GM19468 (cell line): ENCODE results near the gene IL34.
"Not testable (repeated sequence)": the region's sequence is repeated elsewhere in the genome, so short reads cannot be mapped to it uniquely, and the experiment has no call there.

ENCODE experiments used
- ATAC-seq: cut with Tn5 transposase; IDR thresholded peaks from one replicate; pipeline ENCODE4 v1.9.1; 2021; ENCODE audit warnings: mild to moderate bottlenecking, moderate library complexity, moderate number of reproducible peaks; ENCODE audit not compliant: unreplicated experiment; ENCODE audit errors: extremely low read depth

The IL34 gene

DNA sequence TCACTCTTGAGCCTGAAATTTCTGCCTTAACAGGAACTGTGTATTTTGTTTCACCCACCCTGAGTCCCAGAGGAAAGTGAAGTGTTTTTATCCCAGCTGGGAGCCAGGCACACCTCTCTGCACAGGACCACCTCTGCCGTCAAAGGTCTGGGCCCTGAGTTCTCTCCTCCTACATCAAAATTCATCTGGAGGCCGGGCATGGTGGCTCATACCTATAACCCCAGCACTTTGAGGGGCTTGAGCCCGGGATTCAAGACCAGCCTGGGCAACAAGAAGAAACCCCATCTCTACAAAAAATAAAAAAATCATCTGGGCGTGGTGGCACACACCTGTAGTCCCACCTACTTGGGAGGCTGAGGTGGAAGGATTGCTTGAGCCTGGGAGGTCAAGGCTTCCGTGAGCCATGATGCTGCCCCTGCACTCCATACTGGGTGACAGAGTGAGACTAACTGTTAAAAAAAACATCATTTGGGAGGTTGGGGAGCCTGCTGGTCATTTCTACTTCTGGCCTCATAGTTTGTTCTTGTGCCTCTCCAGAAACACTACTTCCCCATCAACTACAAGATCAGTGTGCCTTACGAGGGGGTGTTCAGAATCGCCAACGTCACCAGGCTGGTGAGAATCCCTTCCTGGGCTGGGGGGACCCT is 9.8 kb downstream of the IL34 start:
- no peak for ATAC-seq

DNA sequence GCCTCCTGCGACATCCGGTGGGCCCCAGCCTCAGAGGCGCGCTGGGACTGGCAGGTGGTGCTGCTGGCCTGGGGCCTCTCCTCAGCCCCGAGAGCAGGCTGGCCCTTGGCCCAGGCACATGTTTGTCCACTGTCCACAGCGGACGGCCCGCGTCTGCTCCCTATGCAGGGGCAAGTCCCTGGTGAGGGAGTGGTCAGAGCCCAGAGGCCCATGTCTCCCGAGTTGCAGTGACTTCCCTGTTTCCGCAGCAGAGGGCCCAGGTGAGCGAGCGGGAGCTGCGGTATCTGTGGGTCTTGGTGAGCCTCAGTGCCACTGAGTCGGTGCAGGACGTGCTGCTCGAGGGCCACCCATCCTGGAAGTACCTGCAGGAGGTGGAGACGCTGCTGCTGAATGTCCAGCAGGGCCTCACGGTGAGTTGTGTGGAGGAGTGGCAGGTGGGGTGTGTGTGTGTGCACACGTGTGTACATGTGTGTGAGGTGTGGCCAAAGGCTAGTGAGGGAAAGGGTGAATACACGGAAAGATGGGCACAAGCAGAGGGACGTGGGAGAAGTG is 10.4 kb downstream of the IL34 start:
- no peak for ATAC-seq

DNA sequence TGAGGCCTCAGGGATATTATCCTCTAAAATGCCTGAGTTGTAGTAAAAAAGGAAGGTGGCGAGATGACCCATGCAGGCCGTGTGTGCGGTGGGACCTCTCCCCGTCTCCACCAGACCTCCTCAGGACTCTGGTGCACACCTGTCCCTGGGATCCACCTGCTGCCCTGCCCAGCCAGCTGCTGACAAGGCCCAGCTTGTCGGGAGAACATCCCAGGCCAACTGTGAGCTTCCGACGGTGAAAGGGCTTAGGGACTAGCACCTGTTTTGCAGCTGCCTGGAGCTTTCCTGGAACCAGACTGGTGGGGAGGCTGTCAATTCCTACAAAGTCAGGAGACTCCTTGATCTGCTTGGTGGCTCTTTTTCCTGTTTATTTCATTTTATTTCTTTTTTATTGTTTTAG is 11.6 kb downstream of the IL34 start:
- no peak for ATAC-seq

DNA sequence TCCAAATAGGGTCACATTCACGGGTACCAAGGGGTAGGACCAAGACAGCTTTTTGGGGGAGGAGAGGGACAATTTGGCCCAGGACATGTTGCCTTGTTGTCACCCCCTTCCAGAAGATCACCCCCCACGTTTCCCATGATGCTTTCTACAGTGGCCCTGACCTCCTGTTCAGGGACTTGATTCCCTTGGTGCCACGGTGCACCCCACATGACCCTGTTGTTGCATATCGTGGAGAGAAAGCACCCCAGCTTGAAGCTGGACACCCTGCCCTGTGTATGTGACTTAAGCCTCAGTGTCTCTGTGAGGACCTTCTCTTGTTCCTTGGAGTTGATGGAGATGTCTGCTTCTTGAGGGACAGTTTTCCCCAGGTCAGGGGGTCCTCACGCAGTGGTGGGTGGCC is 12.6 kb downstream of the IL34 start:
- no peak for ATAC-seq

DNA sequence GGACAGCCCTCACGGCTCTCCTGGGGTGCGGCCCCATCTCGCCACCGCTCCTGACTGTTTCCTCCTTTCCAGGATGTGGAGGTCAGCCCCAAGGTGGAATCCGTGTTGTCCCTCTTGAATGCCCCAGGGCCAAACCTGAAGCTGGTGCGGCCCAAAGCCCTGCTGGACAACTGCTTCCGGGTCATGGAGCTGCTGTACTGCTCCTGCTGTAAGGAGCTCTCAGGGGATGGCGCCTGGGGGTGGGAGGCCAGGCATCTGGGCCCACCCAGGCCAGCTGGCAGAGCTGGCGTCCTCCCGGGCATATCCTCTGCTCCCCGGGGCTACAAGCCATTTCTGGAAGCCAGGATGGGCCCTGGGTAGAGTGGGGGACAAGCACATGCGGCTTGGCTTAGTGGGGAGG is 13.2 kb downstream of the IL34 start:
- no peak for ATAC-seq

DNA sequence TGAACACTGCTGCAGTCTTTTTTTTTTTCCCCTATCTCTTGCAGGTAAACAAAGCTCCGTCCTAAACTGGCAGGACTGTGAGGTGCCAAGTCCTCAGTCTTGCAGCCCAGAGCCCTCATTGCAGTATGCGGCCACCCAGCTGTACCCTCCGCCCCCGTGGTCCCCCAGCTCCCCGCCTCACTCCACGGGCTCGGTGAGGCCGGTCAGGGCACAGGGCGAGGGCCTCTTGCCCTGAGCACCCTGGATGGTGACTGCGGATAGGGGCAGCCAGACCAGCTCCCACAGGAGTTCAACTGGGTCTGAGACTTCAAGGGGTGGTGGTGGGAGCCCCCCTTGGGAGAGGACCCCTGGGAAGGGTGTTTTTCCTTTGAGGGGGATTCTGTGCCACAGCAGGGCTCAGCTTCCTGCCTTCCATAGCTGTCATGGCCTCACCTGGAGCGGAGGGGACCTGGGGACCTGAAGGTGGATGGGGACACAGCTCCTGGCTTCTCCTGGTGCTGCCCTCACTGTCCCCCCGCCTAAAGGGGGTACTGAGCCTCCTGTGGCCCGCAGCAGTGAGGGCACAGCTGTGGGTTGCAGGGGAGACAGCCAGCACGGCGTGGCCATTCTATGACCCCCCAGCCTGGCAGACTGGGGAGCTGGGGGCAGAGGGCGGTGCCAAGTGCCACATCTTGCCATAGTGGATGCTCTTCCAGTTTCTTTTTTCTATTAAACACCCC is 13.8 kb downstream of the IL34 start:
- ATAC-seq, result no peak

DNA sequence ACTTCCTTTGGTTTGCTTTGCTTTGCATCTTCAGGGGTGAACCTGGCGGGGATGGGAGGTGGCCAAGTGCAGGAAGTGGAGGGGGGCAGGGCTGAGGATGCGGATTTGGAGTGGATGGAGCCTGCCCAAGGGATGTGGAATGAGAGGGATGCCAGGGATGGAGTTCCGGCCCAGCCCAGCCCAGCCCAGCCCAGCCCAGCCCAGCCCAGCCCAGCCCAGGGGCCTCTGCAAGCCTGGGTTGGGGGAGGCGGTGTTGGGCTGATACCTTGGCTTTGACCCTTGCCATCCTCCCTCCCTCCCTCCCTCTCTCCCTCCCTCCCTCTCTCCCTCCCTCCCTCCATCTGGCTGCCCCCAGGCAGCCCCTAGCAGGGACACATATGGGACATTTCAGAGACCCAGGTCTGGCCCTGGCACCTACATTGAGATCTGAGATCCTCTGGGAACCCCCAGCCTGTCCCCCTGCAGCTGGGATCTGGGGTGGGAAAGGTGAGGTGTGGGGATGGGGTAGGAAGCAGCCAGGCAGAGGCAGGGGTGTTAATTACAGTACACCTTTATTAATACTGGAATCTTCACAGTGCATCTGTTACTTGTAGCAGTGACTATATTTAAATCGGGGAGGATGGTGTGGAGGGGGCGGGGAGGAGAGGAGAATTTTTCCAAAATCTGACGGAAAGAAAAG is 14.5 kb downstream of the IL34 start:
- no peak for ATAC-seq

DNA sequence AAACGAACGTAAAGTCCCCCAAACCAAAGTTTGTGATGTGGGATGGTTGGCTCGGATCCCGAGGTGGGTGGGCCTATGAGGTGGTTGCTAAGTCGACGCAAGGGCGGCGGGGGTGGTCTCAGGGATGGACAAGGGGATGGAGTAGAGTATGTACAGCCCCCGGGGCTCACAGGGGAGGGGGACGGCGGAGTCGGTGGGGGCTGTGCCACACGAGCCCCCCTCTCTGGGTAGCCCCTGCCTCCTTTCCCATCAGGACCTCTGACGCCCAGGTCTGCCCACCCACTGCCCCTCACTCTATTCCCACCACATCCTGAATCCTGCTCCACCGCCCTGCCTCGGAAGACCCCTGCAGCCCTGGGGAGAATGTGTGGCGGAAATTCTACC is 15.2 kb downstream of the IL34 start:
- no peak for ATAC-seq

DNA sequence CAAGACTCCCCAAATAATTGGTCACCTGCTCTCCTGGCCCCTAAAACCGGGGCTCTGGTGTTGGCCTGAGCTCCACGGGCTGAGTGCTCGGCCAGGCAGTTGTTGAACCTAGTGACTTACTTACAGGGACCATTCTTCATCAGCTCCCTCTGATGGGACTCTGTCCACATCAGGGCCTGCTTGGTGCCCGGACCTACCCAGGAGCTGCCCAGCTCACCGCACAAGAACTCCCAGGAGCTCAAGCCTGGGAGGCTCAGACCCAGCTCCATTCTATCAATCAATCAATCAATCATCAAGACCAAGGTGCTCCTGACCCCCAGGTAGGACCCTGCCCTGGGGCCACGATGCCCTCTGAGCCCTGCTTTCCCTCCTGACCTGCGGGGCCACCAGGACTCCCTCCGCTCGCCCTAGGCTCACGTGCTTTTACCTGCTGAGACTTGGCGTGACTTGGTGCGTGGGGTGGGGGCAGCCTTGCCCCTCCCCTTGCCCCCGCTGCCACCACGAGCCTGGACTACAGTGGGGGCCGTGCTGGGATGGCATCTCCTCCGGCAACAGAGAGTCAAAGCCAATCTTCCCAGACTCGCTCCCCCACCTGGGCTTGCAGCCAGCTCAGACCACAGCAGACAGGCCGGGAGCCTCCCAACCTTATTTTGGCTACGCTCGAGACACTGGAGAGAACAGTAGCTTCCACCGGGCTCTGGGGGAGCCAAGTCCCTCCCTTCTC is 15.7 kb downstream of the IL34 start:
- no peak for ATAC-seq

DNA sequence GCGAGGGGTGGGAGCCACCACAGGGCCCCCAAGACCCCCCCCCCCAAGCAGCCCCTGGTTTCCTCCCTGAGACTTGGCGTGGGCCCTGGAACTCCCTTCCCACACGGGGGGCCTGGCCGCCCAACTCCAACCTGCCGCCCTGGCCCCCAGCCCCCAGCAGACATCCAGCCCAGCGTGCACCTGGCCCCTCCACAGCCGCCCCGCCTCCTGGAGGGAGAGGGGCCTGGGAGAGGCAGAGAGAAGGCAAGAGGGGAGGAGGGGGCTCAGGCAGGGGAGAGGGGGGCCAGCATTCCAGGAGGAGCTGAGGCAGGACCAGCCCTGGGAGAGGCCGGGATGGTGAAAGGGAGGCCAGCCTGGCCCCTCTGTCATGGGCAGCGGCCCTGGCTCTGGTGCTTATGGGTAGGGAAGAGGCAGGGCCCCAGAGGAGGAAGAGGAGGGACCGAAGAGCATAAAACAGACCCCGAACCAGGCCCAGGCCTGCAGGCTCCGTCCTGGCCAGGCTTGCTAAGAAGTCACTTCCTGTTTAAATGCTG is 16.7 kb downstream of the IL34 start:
- ATAC-seq, result no peak

DNA sequence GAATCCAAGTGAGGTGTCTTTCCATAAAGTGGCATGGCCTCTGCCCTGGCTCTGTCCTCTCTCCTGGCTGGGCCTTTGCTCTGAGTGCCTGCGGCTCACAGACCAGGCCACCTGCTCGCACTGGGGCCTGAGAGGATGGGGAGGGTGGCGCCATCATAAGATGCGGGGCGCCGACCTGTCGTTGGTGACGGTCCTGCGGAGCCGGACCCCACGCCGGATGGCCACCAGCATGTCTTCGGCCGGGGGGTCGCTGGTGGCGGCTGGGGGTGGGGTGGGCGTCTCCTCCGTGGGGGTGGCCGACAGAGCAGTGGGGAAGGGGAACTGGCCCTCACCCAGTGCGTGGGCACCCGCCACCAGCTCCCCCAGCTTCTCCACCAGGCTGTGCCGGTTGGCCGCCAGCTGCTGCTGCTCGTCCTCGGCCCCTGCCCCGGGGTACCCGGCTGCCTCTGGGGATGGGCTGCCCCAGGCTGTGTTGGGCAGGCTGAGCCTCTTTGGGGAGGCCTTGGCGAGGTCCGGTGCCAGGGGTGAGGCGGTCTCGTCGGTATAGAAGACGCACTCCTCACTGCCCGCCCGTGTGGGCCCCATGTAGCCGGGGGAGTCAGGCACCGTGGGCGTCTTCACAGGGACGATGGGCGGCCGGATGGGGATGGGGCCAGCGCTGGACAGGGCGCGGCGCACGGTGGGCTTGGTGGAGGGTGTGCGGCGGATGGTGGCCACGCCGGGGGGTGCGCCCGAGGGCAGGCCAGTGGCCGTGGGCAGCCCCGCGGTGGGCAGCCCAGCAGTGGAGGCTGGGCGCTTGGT is 17.4 kb downstream of the IL34 start:
- no peak for ATAC-seq

DNA sequence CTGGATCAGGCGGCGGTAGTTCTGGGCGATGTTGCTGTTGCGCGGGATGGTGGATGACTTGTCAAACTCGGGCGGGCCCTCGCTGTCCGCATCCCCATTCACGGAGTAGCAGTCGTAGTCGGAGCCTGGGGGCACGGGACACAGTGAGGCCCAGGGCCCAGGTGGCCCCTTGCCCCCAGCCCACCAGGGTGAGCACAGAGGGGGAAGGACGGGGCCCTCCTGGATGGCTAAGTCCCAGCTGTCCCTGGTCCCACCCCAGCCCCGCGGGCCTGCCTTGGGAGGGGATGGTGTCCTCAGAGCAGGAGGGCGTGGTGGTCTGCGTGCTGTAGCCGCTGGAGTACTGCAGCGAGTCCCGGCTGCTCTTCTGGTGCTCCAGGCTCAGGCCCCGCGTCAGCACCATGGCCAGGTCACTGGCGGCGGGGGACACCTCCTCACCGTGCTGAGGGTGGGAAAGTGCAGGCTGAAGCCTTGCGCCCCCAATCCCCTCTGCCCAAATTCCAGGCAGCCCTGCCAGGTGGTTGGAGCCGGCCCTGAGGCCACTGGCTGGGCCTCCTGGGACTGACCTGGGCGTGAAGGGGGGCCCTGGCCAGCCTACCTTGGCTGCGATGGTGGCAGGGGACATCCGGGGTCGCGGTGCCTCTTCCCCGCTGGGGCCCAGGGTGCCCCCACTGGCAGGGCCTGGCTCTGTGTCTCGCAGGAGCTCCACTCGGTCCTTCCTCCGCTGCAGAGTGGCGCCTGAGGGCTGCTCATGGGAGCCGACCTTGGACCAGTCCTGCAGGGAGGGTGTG is 18.2 kb downstream of the IL34 start:
- no peak for ATAC-seq

DNA sequence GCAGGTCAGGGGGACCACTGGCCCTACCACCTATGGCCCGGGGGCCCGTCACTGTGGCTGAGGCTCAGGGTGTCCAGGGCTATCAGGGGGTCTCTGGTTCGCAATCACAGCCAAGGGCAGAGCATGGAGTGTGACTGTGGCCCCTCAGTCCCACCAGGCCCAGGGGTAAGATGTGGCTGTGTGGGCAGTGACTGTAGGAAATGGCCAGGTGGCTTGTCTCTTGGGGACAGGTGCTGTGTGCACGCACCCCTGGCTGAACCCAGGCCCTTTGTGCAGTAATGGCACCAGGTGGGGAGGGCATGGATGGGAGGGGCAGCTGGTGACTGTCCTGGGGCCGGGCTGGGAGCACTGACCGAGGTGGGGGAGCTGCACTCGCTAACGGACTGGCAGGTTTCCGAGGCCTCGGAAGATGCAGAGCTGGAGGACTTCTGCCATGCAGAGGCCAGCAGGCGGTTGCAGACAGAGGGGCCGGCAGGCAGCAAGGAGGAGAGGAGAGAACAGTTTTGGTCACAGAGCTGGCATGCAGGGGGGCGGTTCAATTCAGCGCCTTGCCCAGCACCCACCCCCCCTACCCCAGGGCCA is 18.8 kb downstream of the IL34 start:
- ATAC-seq, result no peak

DNA sequence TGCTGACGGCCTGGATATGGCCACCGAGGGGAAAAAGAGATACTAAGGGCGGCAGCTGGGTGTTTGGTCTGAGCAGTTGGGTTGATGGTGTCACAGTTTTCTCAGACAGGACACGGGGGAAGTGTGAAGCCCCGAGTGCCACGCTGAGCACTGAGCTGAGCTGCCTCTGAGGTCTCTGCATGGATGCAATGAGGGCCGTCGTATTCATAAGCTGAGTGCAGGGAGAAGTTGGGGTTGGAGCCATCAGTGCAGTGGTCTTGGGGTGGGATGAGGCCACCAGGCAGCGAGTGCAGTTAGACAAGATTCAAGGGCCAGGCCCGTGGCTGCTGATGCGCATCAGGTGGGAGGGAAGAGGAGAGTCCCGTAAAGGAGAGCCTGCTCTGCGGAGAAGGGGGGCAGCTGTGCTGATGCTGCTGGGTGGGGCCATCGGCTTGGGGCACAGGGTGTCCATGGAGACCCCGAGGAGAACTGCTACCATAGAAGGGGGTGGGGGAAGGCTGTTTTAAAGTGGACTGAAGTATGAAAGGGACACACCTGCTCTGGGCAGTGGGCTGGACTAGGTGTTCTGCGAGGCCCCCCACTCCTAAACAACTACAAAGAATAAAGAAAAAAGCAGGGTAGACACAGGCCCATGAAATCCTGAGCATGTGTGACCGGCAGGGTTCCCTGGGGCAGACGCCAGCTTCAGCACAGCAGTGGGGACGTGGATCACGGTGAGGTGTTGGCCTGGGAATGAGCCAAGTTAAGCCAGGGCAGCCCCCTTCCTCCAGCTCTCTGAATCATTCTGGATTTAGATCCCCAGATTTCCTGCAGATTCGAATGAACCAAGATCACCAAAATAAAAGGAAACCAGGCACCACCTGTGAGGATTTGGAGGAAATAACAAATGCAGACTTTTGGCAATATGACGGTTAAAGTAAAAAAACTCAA is 19.7 kb downstream of the IL34 start:
- ATAC-seq, result no peak

DNA sequence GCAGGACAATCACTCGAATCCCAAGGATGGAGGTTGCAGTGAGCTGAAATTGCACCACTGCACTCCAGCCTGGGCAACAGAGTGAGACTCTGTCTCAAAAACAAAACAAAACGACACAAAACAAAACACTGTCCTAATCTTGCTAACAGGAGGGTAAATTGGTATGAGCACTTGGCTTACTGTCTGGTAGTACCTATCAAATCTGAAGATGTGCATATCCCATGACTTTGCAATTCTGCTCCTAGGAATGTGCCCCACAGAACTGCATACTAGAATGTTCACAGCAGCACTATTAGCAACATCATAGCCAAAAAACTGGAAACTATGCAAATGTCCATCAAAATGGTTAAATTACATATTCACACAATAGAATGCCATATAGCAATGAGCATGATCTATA is 23.8 kb downstream of the IL34 start:
- ATAC-seq, result no peak

DNA sequence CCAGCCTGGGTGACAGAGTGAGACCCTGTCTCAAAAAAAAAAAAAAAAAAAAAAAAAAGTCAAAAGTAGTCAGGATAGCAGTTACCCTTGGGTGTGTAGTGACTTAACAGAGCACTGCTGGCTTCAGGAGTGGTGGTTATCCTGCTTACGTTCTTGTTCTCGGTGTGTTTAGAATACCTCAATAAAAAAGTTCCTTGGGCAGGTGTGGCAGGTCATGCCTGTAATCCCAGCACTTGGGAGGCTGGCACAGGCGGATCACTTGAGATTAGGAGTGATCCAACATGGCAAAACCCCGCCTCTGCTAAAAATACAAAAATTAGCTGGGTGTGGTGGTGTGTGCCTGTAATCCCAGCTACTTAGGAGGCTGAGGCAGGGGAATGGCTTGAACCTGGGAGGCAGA is 24.6 kb downstream of the IL34 start:
- ATAC-seq, result not testable (repeated sequence)

DNA sequence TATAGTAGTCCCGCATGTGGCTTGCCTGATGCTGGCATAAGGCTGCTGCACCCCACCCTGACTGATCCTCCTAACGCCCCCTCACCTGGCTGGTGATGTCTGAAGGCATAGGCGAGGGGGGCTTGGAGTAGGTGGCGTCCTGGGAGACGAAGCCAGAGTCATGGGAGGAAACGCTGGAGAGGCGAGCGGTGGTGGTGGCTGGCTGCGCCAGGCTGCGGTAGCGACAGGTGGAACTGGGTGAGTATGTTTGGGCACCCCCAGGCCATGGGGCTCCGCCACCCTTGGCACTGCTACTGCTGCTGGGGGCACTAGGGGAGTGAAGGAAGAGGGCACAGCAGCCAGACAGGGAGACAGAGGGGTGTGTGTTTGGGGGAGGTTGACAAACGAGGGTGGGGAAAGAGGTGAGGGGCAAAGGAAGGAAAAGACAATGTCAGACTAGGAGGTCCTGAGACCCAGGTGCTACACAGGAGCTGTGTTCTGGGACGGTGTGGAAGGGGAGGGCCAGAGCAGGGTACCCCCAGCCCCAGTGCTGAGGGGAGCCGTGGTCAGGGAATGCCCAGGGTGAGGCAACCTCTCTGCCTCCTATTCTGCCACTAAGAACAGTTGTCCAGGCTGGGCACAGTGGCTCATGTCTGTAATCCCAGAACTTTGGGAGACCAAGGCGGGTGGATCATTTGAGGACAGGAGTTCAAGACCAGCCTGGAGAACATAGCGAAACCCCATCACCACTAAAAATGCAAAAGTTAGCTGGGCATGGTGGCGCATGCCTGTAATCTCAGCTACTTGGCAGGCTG is 28.1 kb downstream of the IL34 start:
- no peak for ATAC-seq
